ENCODE results near the gene ARHGEF12.

ARHGEF12 gene

DNA sequence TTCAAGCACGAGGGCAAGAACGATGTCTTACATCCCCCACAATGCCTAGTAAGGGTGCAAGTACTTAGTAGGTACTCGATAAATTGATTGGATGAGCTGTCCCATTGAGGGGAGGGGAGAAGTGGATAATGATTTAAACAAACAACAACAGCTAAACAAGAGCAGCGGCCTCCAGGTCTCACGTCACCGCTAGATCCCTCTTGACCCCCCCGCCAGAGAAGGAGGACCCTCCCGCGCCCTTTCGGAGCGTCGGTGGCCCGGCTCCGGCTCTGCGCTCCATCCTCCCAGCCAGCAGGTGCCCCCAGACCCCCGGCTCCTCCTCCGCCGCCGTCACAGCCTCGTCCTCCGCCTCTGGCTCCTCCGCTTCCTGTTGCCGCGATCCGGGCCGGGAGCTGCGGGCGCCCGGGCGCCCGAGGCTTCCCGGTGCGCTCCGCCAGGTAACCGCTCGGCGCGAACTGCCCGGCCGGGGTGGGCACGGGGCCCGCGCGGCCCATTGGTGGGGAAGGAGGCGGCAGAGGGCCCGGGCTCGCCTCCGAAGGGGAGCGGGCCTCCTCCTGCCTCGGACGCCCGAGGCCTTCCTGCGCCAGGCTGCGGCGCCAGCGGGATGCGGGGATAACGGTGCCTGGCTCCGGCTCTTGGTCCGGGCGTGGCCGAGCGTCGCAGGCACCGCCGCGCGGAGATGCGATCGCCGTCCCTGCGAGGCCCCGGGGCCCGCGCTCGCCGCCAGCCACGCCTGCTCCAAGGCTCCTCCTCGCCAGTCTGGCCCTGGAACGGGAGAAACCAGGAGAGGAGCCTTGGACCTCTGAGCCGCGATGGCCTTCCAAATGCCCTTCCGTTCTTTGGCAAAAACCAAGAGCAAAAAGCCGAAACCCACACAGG is 11.0 kb upstream of the ARHGEF12 start, which contains the start of gene TLCD5:
TLCD5 (plus strand) TSS at position 368 of the 879 bp plus-strand sequence. CDS start 2,143 bp downstream, outside the sequence.
- DNase-seq, result peak; percentile 38

DNA sequence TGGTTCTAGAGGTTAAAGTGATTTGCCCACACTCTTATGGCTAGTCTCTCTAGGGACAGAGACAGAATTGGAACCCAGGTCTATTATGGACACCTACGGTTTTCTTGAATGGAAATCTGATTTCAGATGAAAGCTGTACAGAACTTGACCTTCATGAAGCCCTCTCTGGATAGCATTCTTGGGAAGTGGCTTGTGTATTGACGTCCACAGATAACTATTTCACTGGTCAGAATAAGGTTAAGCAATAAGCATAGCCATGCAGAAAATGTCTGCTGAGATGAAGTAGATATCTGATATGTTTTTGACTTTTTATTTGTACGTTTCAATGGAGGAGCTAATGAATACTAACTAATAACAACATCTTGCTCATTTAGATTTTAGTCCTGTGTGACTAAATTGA is 10.0 kb upstream of the ARHGEF12 start:
- no peak for DNase-seq

DNA sequence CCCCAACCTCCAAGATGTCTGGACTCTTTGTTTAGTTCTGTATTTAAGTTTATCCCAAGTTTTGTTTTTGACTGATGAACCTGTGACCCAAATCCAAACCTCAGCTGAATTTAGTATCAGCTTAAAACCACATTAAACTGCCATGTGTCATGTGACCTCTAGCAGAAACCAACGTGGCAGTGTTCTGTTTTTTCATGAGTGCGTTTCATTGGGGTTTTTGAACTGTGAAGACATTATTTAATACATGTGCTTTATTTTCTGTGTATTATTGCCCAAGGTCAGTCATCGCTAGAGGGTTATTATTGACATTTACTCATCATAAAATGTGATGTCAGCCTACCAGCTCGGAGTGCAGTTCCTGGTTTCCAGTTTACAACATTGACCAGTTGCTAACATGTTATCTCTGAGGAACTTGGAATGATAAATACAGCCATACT is 9.3 kb upstream of the ARHGEF12 start:
- no peak for DNase-seq

DNA sequence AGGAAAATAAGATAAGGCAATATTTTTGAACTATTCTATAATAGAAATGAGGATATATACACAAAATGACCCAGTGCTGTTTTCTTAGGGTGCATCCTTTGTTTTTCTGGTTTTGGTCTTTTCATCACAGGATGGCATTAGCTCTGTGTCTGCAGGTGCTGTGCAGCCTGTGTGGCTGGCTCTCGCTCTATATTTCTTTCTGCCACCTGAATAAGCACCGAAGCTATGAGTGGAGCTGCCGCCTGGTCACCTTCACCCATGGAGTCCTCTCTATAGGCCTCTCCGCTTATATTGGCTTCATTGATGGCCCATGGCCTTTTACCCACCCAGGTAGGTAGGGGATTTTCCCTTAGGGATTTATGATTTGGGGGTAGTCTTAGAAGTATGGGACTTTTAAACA is 8.9 kb upstream of the ARHGEF12 start:
- DNase-seq, result no peak

DNA sequence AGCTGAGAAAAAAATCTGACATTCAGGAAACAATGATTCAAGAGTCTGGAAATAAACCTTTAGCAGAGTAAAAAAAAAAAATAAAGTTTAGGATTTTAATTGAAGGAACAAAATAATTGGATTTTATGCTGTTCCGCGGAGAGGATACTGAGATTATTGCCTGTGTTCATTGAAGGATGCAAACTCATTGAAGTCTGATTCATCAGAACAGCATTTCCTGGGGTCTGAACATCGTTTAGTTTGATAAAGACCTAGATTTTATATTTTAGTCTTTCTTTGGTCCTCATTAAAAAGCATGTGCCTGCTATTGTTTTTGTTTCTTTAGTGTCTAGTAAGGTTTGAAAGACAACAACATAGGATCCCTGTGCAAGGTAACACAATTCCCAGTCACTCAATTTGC is 6.7 kb upstream of the ARHGEF12 start:
- no peak for DNase-seq

DNA sequence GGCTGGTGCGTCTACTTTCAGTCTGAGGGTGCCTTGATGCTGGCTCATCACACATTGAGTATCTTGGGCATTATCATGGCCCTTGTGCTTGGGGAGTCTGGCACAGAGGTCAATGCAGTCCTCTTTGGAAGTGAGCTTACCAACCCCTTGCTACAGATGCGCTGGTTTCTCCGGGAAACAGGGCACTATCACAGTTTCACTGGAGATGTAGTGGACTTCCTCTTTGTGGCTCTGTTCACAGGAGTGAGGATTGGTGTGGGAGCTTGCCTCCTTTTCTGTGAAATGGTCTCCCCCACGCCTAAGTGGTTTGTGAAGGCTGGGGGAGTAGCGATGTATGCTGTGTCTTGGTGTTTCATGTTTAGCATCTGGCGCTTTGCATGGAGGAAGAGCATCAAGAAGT is 6.2 kb upstream of the ARHGEF12 start:
- DNase-seq, result no peak

DNA sequence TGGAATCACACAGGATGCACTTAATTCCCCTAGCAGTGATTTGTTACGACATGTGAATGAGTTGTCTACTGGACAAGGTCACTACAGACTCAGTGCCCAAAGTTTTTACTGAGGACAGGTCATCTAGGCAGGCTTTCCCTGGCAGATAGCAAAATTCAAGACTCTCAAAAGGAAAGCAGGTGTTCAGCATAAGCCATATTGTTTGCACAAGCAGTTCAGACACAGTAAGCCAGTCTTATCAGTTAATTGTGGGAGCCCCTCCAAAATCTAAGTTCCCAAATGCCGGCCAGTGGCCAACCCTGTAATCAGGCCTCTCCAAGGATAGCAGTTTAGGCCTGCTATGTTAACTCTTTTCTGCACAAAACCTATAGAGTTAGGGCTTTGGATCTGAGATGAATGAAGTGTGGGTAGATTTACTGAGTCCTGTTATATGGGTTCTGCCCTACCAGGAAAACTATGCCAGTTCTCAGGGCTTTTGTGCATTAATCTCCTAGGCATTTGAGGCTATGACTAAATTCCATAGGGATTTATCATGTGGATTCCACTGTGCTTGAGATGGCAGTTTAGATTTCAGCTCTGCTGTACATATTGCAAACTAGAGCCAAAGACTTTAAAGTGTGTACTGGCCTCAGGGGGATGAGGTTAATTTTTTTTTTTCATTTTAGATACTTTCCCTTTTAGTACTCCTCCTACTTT is 4.8 kb upstream of the ARHGEF12 start:
- DNase-seq, result no peak

DNA sequence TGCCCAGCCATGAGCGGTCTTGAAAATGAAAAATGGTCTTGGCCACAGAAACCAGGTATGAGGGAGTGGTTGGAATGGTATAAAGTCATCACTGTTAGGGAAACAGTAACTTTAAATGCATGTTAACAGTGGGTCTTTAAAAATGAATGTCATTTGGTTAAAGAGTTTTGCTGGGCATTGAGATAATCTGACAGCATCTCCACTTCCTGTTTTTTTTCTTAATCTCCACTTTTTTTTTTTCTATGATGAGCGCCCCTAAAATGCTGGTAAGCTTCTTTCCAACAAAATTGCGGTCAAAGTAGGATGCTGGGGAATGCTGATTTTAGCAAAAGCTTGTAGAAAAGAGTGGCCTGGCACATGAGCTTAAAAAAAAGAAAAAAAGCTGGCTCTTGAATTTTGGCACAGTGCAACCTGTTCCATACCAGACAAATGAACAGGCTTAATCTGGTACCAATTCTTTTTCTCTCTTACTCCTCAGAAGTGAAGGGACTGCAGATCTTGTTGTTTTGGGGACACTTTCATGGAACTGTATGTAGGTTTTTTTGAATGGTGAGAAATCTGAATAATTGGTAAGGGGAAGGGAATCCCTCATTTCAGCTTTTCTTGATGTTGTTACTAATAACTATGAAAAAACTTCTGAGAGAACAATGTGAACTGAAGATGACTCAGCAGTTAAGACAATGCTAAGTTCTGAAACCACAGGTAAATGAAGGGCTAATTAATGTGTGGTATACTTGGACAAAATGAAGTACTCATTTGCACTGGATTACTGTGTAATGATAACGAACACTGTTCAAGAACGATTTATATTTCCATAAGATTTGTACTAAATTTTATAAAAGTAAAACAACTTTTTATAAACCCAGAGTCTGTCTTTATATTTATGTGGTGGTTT is 3.1 kb upstream of the ARHGEF12 start:
- no peak for DNase-seq

DNA sequence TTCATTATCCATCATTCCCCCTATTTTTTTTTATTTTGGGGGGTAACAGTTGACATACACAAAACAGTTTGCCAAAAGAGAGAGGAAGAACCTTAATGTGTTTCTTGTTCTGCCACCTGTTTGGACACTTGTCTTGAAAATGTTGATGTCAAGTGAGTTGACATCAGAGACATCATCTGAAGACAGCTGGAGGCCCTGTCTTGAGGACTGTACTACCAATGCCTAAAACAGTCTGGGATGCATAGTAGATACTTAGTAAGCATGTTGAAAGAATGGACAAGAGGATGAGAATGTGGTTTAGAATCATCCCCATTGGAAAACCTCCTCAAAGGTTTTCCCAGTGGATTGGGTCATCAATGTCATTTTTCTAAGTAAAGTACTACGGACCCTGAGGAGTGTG is 2.4 kb upstream of the ARHGEF12 start:
- no peak for DNase-seq

DNA sequence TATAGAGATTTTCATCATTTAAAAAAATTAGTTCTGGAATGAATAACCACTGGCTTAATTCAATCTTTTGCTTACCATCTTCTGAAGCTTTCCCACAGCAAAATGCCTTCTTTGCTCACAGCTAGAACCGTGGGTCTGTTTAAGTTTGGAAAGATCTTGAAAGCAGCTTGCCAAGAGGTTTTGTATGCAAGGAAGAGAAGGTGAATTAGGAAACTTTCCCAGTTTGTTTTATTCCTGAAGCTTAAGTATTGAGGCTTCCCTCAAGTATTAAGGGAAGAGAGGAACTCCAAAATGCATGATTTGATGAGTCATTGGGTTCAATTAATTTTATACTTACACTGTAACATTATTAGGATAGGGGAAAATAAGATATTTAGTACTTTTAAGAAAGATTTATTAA is 1.9 kb upstream of the ARHGEF12 start:
- DNase-seq, result no peak

DNA sequence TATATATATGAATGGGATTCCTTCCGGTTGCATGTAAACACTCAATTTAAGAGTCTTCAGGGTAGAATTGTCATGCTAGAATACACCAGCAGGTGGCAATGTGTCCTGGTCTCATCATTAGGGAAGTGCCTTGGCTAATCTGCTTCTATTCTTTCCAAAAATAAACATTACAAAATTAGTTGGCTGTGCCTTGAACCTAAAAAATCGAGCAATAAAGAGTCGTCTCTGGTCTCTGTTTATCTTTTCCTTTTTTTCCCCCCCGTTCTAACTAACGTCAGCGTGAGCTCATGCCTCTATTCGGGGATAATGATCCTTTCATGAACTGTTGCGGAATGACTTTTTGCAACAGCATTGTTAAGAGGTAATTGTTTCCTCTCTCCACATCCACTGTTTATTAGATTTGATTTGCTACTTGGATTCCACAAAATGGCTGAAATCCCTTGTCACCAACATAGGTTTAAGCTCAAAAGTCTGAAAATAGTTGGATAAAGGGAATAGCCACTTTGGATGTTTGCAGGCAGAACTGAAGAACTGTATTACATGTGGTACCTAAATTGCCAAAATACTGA is 1.2 kb upstream of the ARHGEF12 start:
- peak; percentile 33 for DNase-seq

DNA sequence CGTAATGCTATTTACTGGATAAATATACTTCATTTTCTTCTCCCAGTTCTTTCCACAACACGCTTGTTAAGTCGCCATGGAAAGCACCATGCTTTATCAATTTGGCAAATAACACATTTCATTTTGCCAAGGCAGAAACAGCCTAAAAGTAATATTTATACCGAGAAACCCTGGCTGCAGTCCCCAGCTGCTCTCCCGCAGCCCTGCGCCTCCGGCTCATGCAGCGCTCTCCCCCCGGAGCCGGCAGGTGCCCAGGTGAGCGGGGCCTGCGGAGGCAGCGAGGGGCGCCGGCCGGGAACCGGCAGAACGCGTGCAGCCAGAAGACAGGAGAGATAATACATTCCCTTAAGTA is 681 bp upstream of the ARHGEF12 start:
- DNase-seq, result no peak

DNA sequence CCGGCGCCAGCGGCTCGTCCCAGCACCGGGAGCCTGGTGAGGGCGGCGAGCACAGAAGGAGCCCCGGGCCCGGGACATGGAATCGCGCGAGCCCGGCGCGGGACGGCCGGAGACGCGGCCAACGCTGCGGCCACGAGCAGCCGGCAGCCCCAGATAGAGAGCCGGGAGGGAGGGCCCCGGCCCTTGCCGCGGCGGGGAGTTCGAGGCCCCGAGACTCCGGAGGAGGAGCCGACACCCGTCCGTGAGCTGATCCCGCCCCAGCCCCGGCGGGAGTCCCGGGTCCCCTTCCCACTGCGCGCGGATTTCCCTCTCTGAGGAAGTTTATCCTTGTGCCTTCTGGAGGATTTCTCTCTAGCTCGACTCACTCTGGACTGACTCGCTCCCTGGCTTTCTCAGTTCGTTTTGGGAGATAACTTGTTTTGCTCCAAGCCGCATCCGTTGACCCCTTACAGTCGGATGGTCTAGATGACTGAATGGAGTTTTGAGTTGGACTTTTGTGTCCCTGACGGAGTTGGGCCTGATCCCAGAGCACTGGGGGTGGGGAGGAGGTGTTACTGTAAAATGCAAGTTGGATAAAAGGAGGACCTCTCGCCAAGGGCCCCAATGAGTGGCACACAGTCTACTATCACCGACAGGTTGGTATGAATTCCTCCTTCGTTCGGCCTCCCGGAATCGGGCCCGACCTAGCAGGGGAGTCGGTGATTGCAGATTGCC is 585 bp downstream of the ARHGEF12 start:
- peak; percentile 33 for DNase-seq

DNA sequence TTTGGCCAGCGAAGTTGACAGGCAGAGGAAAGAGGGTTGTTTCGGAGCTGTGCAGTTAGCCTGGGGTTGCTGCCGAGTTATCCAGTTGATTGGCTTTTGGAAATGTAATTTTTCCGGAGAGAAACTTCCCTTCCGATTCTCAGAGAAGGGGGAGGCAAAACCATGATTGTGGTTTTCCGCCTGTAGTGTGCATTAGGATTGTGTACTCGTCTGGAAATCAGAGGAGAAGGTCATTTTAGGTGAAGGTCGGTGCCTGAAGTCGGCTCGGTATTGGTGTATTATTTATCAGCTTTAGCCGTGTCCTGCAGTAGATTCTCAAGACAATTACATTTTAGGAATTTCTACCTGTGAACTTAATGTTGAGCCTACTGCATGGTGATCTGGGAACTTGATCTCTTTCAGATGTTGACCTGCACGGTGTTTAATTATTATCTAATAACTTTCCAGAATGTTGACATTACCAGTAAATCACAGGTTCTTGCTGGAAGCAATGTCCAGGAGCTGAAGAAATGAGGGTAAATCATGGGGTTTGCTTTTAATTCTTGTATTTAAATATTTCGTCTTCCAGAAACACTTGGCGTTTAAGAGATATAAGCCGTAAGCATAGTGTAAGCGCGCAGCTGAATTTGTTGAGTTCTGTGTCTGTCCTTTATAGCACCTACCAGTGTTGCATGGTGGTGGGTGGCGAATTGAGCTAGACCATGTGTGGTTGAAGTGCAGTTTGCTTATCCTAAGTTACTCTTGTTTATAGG is 1.3 kb downstream of the ARHGEF12 start:
- DNase-seq, result no peak

DNA sequence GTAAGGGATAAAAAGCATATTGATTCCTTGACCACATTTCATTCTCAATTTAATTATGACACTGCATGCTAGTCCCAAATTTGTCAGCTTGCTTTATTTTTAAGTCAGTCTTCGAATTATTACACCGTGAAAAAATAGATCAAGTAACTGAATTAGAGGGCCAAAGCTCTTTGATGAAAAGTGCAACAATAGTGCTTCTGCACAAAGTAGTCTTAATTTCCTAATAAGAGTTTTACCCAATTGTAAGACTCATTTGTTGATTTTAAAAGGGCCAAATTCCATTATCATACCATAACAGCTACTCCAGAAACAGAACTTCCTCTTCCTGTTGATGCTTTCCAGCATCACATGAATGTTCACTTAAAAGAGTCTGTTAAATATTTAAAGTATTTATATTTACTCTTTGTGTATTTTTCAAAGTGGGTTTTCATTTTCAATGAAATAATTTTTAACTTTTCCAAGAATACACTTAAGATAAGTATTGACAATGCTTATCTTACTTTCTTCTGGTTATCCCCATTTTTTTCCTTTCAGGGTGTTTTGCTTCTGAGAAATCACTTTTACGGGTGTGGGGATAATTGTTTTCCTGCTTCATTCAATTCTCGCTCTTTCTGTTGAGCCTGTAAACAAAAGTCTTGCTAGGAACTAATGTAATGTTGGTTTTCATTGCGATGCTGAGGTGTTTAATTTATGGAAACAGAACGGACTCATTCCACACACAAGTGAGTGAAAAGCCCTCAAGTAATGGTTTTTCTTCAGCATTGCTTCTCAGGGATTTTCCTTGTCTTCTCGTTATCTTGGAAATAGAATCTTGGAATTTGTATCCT is 2.1 kb downstream of the ARHGEF12 start:
- DNase-seq, result no peak

DNA sequence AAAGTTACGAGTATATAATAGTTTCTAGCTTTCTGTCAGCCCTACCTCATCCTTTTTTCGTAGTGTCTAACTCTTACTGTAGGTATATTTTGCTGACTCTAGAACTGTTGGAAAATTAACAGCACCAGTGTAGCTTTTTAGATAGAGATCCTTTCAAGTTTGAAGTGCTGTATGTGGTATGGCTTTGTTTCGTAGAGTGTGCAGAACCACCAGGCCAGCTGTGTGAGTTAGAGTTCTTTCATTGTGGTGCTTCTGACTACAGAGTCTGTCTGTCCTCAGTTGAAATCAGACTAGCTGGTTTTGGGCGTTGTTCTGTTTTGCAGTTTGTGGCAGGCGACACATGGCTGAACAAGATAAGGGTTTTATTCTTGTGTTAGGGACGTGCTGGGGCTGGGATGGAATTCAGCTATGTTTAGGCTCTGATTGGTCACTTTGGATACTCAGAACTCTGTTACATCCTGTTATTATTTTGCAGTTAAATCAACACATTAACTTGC is 3.2 kb downstream of the ARHGEF12 start:
- DNase-seq, result no peak

DNA sequence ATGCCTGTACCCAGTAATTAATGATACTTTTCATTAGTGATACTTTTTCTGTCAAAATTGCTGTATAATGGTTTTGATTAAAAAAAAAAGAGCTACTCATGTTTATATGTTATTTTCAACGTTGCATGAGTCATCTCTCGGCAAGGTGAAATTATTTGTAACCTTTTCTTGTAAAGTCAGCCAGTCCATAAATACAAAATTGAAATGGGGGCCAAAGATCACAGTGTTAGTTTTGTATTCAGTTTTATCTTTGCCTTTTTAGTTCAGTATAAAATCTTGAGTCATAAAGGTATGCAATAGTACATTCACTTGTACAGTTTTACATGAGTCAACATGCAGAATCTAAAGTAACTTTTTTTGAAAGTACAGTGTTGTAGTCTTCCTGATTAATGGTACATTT is 4.3 kb downstream of the ARHGEF12 start:
- no peak for DNase-seq

DNA sequence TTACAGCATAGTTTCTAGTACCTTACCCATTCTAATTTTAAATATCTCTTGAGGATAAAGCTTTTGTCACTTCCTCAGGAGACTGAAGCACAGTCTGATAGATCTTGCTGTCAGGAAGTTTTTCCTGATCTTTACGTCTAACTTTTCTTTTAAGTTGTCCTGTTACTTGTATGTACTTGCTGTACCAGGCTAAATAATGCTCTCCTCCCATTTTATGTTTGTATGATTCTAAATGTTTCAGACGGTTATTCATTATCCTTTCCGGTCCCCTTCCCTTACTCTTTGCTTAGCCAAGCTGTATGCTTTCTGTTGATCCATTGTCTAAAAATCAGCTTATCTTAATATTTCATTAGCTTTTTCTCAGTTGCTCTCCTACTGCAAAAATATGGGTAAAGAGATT is 6.0 kb downstream of the ARHGEF12 start:
- DNase-seq, result no peak

DNA sequence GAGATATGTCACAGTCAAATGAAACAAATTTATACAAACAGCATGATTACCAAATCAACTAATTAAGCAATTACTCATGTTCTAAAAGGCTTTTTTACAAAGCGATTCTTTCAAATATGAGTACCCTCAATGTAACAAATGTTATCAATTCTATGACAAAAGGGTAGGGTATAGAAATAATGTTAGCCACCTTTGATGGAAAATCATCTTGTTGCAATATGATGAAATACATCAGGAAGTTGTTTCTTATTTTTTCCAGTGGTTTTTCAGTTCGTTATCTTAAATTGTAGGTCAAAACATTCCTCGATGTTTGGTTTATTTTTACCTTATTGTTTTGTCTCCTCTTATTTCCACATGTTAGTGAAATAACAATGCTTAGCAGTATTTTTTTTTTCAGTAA is 6.5 kb downstream of the ARHGEF12 start:
- DNase-seq, result no peak

DNA sequence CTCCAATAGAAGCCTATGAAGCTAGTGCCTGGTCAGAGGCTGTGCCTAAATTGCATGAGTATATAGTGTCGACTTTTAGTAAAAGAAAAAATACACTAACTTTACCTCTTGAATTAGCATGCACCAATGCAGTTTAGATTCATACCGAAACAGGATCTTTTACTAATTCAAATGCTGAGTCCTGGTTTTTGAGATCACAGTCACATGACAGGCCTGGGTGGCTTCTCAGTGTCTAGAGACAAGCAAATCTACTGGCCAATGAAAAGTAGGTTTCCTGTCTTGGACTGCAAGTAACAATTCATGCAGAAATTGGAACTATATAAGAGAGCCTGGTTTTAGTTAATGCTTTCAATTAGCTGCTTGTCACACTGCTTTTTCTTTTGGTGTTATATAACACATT is 7.2 kb downstream of the ARHGEF12 start:
- DNase-seq, result no peak
